ENCODE measurements around the gene GNL1.
"Not testable (repeated sequence)": the region's sequence is repeated elsewhere in the genome, so short reads cannot be mapped to it uniquely, and the experiment has no call there.

The GNL1 gene

DNA sequence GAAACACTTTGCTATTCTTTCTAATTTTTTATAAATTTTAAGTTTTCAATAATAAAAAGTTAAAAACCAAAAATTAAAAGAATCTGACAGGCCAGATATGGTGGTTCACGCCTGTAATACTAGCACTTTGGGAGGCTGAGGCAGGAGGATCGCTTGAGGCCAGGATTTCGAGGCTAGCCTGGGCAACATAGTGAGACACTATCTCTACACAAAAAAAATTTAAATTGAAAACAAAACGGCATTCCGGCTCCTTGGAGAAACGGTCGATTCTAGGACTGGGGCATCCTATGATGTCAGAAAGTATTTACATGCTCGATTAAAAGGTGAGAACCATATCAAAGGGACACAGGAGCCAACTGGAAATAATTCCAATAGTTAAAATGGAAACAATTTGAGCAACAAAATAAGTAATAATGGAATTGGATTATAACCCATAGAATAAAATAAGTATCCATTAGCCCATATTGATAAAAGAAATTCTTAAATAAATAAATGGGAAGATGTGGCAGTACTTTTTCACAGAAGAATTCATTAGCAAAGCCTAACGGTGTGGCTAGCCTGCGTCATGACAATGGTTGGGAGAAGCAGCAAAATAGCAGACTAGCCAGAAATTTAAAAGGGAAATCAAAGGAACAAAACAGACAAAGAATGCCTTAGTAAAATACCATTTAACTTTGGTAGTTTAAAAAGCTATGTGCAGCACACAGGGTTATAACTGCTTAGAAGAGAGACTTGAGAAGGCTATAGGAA, 45.7 kb downstream of the GNL1 start:
- Histone ChIP-seq H3K36me3 (ENCODE audit: control insufficient read depth, insufficient read depth, low read length) (no peaks in the 10 kb centered on the region), H3K4me3 (ENCODE audit: low read depth, low read length) (no peak overlapping the region), H3K4me1 (ENCODE audit: control insufficient read depth, insufficient read depth, low read length) (peaks cover 14% of the 10 kb centered on the region), H3K9me3 (ENCODE audit: control insufficient read depth, insufficient read depth, low read depth, low read length) (no peaks in the 10 kb centered on the region), H3K27me3 (ENCODE audit: control insufficient read depth, insufficient read depth, low read length) (no peaks in the 10 kb centered on the region), H3K9ac (ENCODE audit: low read length) (no peak overlapping the region), H3K27ac (ENCODE audit: low read depth, low read length) (no peak overlapping the region)

DNA sequence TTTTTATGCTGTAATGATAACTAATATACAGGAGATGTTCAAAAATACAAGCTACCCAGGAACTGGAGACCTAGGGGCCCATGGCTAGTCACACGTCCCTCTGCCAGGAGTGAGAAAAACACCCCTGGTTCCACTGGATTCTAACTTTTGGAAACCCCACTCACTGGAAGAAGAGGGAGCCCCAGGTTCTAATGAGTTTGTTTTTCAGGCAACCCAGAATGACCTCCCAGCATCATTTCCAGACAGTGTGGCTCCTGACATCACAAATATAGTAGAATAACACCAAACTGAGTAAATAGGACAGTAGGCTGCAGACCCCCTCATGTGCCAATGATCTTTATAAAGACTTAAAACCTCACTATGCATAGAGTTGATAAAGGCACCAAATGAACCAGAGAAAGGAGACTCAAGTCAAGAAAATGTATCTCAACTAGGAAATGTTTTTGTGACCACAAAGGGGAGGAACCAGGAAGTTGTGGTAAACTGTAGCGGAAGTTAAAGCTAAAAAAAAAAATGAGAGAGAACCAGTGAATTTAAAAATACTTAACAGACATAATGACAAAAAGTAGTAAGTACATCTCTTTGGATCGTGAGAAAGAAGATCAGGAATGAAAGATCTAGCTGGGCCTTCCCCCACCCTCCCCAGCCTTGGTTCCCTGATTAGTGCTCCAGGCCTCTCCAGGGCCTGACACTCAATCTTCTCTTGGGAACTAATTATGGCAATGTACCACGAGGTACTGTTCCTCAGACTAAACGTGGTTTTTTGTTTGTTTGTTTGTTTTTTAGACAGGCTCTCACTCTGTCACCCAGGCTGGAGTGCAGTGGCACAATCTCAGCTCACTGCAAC, 47.2 kb downstream of the GNL1 start:
- Histone ChIP-seq H3K4me1 (ENCODE audit: control insufficient read depth, insufficient read depth, low read length) (peaks cover 3% of the 10 kb centered on the region; the same call in 1 of the 2 replicates), H3K9me3 (ENCODE audit: control insufficient read depth, insufficient read depth, low read depth, low read length) (no peaks in the 10 kb centered on the region), H3K27ac (ENCODE audit: low read depth, low read length) (no peak overlapping the region), H3K9ac (ENCODE audit: low read length) (no peak overlapping the region), H3K36me3 (ENCODE audit: control insufficient read depth, insufficient read depth, low read length) (no peaks in the 10 kb centered on the region), H3K4me3 (ENCODE audit: low read depth, low read length) (no peak overlapping the region), H3K27me3 (ENCODE audit: control insufficient read depth, insufficient read depth, low read length) (no peaks in the 10 kb centered on the region)

DNA sequence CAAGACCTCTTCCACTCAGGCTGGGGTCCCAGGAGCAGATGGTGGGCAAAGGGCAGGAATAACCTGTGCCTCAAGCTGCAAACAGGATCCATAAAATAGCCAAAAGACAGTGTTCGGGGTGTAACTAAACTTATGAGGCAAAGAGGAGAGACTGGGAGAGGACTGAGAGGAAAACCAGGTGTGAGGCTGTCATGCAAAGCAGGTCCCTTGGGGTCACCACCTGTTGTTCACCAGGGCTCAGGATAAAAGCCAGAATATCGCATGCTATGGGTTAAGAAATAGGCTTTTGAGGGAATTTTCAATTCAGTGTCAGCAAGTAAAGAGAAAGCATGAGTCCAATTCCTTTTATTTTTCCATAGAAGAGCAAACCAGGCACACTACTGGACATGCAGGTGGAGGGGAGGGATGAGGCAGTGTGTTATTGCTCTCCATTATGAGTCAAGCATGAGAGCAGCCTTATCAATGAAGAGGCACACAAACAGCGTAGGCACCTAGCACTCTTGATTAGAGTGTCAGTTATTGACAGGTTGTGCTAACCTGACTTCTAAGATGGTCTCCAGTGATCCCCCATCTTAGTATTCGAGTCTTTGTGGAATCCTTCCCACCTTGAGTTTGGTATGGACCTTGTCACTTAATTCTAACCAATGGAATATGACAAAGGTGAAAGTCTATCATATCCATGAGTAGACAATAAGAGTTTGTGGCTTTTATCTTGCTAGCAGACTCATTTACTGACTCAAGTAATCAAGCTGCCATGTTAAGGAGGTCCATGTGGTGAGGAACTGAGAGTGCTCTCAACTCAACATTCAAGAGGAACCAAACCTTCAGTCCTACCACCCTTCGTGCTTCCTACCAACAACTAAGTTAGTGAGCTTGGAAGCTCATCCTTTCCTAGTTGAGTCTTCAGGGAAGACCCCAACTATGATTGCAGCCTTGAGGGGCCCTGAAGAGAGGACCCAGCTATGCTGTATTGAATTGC, 48.2 kb downstream of the GNL1 start:
- Histone ChIP-seq H3K4me3 (ENCODE audit: low read depth, low read length) (no peak overlapping the region), H3K4me1 (ENCODE audit: control insufficient read depth, insufficient read depth, low read length) (peaks cover 3% of the 10 kb centered on the region; the same call in 1 of the 2 replicates), H3K27ac (ENCODE audit: low read depth, low read length) (no peak overlapping the region), H3K36me3 (ENCODE audit: control insufficient read depth, insufficient read depth, low read length) (no peaks in the 10 kb centered on the region), H3K27me3 (ENCODE audit: control insufficient read depth, insufficient read depth, low read length) (no peaks in the 10 kb centered on the region), H3K9ac (ENCODE audit: low read length) (no peak overlapping the region), H3K9me3 (ENCODE audit: control insufficient read depth, insufficient read depth, low read depth, low read length) (no peaks in the 10 kb centered on the region)

DNA sequence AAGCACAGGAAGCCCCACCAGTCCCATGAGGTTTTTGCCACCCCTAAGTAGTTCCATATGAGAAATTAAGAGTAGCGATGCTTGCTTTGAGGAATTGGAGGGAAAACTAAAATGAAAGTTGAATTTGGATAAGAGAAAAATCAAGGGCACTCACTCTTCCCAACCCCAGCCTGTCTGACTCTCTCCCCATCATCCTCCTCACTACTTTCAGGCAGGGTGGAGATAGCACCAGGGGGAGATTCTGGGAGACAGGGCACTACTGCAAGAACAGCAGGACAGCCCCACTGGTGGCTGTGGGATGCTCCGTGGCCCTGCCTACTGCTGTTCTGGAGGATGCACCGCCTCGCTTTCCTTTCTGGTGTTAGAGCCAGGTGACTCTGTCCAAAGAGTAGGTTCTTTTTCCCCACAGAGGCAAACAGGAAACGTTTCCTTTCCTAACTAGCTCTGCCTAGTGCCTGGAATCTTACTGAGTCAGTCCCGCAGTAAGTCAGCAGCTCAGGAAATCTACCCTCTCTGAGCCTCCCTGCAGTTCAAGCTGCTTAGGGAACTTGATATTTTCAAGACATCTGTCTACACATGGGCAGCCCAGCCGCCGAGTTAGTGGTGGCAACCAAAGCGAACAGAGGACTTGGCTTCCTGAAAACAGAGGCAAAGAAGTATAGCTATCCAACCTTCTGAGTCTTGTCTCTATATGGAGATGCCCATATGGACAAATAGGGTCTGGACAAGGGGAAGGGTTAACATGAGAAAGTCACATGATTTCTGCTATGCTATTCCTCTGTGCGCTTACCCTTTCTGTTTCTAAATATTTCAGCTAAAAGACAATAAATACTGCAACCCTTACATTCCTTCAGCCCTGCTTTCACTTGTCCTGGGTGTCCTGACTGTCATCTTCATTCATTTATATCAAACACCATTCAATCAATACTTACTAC, 55.6 kb downstream of the GNL1 start:
- Histone ChIP-seq H3K27ac (ENCODE audit: low read depth, low read length) (no peak overlapping the region), H3K27me3 (ENCODE audit: control insufficient read depth, insufficient read depth, low read length) (no peaks in the 10 kb centered on the region), H3K36me3 (ENCODE audit: control insufficient read depth, insufficient read depth, low read length) (no peaks in the 10 kb centered on the region), H3K4me1 (ENCODE audit: control insufficient read depth, insufficient read depth, low read length) (no peaks in the 10 kb centered on the region), H3K9ac (ENCODE audit: low read length) (no peak overlapping the region), H3K9me3 (ENCODE audit: control insufficient read depth, insufficient read depth, low read depth, low read length) (no peaks in the 10 kb centered on the region), H3K4me3 (ENCODE audit: low read depth, low read length) (no peak overlapping the region)

DNA sequence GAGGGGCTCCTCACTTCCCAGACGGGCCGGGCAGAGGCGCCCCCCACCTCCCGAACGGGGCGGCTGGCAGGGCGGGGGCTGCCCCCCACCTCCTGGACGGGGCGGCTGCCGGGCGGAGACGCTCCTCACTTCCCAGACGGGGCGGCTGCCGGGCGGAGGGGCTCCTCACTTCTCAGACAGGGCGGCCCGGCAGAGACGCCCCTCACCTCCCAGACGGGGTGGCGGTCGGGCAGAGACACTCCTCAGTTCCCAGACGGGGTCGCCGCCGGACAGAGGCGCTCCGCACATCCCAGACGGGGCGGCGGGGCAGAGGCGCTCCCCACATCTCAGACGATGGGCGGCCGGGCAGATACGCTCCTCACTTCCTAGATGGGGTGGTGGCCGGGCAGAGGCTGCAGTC, 57.6 kb downstream of the GNL1 start:
- H3K27me3 ChIP-seq (ENCODE audit: control insufficient read depth, insufficient read depth, low read length); H3K9ac ChIP-seq (ENCODE audit: low read length); H3K4me1 ChIP-seq (ENCODE audit: control insufficient read depth, insufficient read depth, low read length); H3K9me3 ChIP-seq (ENCODE audit: control insufficient read depth, insufficient read depth, low read depth, low read length); H3K4me3 ChIP-seq (ENCODE audit: low read depth, low read length); H3K27ac ChIP-seq (ENCODE audit: low read depth, low read length); H3K36me3 ChIP-seq (ENCODE audit: control insufficient read depth, insufficient read depth, low read length): not testable (repeated sequence)

DNA sequence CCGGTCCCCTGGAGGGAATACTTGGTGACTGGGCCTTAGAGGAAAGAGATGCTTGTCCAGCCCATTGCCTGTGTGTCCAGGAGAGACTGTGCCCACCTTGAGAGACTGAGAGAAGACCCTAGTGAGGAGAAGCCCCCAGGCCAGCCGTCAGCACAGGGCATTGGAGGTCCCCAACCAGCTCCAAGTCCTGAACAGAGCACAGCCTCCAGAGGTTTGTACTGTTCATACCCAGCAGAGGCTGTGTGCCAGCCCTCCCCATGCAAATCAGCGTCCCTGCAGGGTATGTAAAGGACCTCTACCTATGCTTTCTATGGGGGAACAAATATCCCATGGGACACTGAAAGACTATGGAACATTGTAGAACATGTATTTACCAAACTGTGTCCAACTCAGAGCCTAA, 58.6 kb downstream of the GNL1 start:
- Histone ChIP-seq H3K27ac (ENCODE audit: low read depth, low read length) (no peak overlapping the region), H3K9me3 (ENCODE audit: control insufficient read depth, insufficient read depth, low read depth, low read length) (no peaks in the 10 kb centered on the region), H3K4me1 (ENCODE audit: control insufficient read depth, insufficient read depth, low read length) (no peaks in the 10 kb centered on the region), H3K4me3 (ENCODE audit: low read depth, low read length) (no peak overlapping the region), H3K27me3 (ENCODE audit: control insufficient read depth, insufficient read depth, low read length) (no peaks in the 10 kb centered on the region), H3K9ac (ENCODE audit: low read length) (no peak overlapping the region), H3K36me3 (ENCODE audit: control insufficient read depth, insufficient read depth, low read length) (peaks cover 1% of the 10 kb centered on the region)

DNA sequence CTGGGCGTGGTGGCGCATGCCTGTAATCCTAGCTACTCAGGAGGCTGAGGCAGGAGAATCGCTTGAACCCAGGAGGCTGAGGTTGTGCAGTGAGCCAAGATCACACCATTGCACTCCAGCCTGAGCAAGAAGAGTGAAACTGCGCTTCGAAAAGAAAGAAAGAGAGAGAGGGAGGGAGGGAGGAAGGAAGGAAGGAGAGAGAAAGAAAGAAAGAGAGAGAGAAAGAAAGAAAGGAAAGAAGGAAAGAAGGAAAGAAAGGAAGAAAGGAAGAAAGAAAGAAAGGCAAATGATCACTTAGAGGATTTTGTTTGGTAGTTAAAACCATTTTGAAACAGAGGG, 59.1 kb downstream of the GNL1 start:
- not testable (repeated sequence) for H3K9me3 ChIP-seq (ENCODE audit: control insufficient read depth, insufficient read depth, low read depth, low read length); H3K36me3 ChIP-seq (ENCODE audit: control insufficient read depth, insufficient read depth, low read length); H3K9ac ChIP-seq (ENCODE audit: low read length); H3K4me1 ChIP-seq (ENCODE audit: control insufficient read depth, insufficient read depth, low read length); H3K27me3 ChIP-seq (ENCODE audit: control insufficient read depth, insufficient read depth, low read length); H3K27ac ChIP-seq (ENCODE audit: low read depth, low read length); H3K4me3 ChIP-seq (ENCODE audit: low read depth, low read length)

DNA sequence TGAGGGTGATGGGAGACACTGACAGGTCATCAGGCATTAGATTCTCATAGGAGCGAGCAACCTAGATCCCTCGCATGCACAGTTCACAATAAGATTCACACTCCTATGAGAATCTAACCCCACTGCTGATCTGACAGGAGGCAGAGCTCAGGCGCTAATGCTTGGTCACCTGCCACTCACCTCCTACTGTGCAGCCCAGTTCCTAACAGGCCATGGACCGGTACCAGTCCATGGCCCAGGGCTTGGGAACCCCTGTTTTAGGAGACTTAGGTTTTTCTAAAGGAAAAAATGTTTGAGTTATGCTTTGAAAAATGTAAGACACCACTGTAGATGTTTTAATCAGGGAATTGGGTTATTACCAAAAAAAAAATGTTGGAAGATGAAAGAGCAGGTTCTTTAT, 60.3 kb downstream of the GNL1 start:
- no peaks in the 10 kb centered on the region for H3K9me3 ChIP-seq (ENCODE audit: control insufficient read depth, insufficient read depth, low read depth, low read length)
- H3K27ac ChIP-seq (ENCODE audit: low read depth, low read length) = no peak overlapping the region
- no peaks in the 10 kb centered on the region for H3K27me3 ChIP-seq (ENCODE audit: control insufficient read depth, insufficient read depth, low read length)
- no peak overlapping the region for H3K9ac ChIP-seq (ENCODE audit: low read length)
- no peak overlapping the region for H3K4me3 ChIP-seq (ENCODE audit: low read depth, low read length)
- peaks cover 17% of the 10 kb centered on the region for H3K36me3 ChIP-seq (ENCODE audit: control insufficient read depth, insufficient read depth, low read length)
- H3K4me1 ChIP-seq (ENCODE audit: control insufficient read depth, insufficient read depth, low read length) = no peaks in the 10 kb centered on the region

DNA sequence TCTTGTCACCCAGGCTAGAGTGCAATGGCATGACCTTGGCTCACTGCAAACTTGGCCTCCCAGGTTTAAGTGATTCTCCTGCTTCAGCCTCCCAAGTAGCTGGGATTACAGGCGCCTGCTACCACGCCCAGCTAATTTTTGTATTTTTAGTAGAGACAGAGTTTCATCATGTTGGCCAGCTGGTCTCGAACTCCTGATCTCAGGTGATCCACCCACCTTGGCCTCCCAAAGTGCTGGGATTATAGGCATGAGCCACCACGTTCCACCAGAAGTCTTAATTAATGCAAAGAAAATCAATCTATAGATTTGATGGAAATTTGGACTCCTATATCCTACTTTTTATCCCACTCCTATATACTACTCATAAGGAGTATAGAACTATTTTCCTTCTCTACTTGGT, 61.2 kb downstream of the GNL1 start:
- not testable (repeated sequence) for H3K9ac ChIP-seq (ENCODE audit: low read length); H3K27ac ChIP-seq (ENCODE audit: low read depth, low read length); H3K27me3 ChIP-seq (ENCODE audit: control insufficient read depth, insufficient read depth, low read length); H3K9me3 ChIP-seq (ENCODE audit: control insufficient read depth, insufficient read depth, low read depth, low read length); H3K4me3 ChIP-seq (ENCODE audit: low read depth, low read length); H3K4me1 ChIP-seq (ENCODE audit: control insufficient read depth, insufficient read depth, low read length)
- H3K36me3 ChIP-seq (ENCODE audit: control insufficient read depth, insufficient read depth, low read length) = peaks cover 26% of the 10 kb centered on the region

DNA sequence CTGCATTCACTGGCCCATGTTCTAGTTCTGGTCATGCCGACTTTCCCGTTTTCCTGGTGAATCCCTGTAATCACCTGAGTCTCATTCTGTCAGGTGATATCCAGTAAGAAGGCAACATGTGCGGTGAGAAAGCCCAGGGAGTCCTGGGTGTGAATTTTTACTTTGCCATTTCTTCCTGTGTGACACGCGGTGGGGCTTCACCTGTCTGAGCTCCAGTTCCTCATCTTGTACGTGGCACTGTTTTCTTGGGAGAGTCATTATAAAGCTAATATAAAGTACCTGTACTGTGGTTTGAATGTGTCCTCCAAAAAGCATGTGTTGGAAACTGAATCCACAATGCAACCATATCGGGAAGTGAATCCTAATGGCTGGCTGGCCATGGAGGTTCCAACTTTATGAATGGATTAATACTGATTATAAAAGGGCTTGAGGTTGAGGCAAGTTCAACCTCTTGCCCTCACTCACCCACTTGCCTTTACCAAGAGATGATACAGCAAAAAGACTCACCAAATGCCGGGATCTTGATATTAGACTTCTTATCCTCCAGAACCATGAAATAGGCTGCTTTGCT, 61.9 kb downstream of the GNL1 start:
- H3K9me3 ChIP-seq (ENCODE audit: control insufficient read depth, insufficient read depth, low read depth, low read length) = no peaks in the 10 kb centered on the region
- no peak overlapping the region for H3K9ac ChIP-seq (ENCODE audit: low read length)
- H3K27me3 ChIP-seq (ENCODE audit: control insufficient read depth, insufficient read depth, low read length) = no peaks in the 10 kb centered on the region
- H3K27ac ChIP-seq (ENCODE audit: low read depth, low read length) = no peak overlapping the region
- H3K4me1 ChIP-seq (ENCODE audit: control insufficient read depth, insufficient read depth, low read length) = peaks cover 5% of the 10 kb centered on the region
- H3K4me3 ChIP-seq (ENCODE audit: low read depth, low read length) = no peak overlapping the region
- H3K36me3 ChIP-seq (ENCODE audit: control insufficient read depth, insufficient read depth, low read length) = peaks cover 26% of the 10 kb centered on the region
